Left ventricle myocardium inferior (tissue), 1 donor: Measurements from ENCODE around the gene SERPINA12. TPM values are rescaled to one million over a fixed set of nuclear protein-coding genes. Genes with fewer than 3 reads are reported as not detected.

ENCODE experiments used
- DNase-seq: peaks from one replicate; pipeline ENCODE4 v3.0.0-alpha.2; 2020
- H3K27ac ChIP-seq: fragments of 200-600 bp; replicated peaks from 2 replicates; pipeline ENCODE4 v1.8.0; 2021
- H3K27me3 ChIP-seq: fragments of 200-600 bp; 2 replicates; pipeline ENCODE4 v1.8.0; 2021; ENCODE audit warnings: low read depth
- H3K36me3 ChIP-seq: fragments of 200-600 bp; 2 replicates; pipeline ENCODE4 v1.8.0; 2021
- H3K4me1 ChIP-seq: fragments of 200-600 bp; 2 replicates; pipeline ENCODE4 v1.8.0; 2021
- H3K4me3 ChIP-seq: fragments of 200-600 bp; 2 replicates; pipeline ENCODE4 v1.8.0; 2021; ENCODE audit warnings: mild to moderate bottlenecking, moderate library complexity
- H3K9me3 ChIP-seq: fragments of 200-600 bp; replicated peaks from 2 replicates; pipeline ENCODE4 v1.8.0; 2021
- CTCF ChIP-seq: fragments of 200-600 bp; IDR thresholded peaks from 2 replicates; pipeline ENCODE4 v1.8.0; 2021; ENCODE audit warnings: antibody characterized with exemption, mild to moderate bottlenecking, borderline replicate concordance
- intact Hi-C: fragments of 100-400 bp; cut with micrococcal nuclease; formaldehyde crosslinking; loops from one replicate; pipeline ENCODE4 v1.11.0; 2022
- long read RNA-seq: library from polyadenylated mRNA; unstranded; transcript quantifications from one replicate; pipeline ENCODE4 v2.0.0, GENCODE V29; 2021
- total RNA-seq: library from RNA; stranded (reverse); fragmentation: NEBNext Ultra II Directional; extraction: Animal tissue kit (Norgen Biotek cat#: 25700); gene quantifications from one replicate; pipeline ENCODE4 v1.2.1, GENCODE V29; 2021
- donor health status: DM: no; HTN: yes; CAD: no; lungs with severe emphysema.

Gene SERPINA12
- total RNA-seq: not detected
- long read RNA-seq: 0 reads

GRCh38 chr14:94509356-94509755 is at the start of gene SERPINA12:
SERPINA12 (minus strand) TSS chr14:94509469; CDS start chr14:94498397, 11,072 bp downstream.
- Histone ChIP-seq H3K9me3 (no peaks in the 10 kb centered on the region), H3K27ac (no peak within 1 kb of the TSS), H3K27me3 (peaks cover 56% of the 10 kb centered on the region), H3K4me1 (no peaks in the 10 kb centered on the region), H3K36me3 (no peaks in the 10 kb centered on the region), H3K4me3 (no peak within 1 kb of the TSS)
- no peak for TF ChIP-seq CTCF
- intact Hi-C loops: no loop called here
- no peak for DNase-seq

GRCh38 chr14:94558842-94559241 is 49.6 kb upstream of the SERPINA12 start:
- no peak for DNase-seq
- Histone ChIP-seq H3K27me3 (peaks cover 35% of the 10 kb centered on the region), H3K36me3 (no peaks in the 10 kb centered on the region), H3K4me3 (no peak overlapping the region), H3K4me1 (no peaks in the 10 kb centered on the region), H3K9me3 (peaks cover 16% of the 10 kb centered on the region), H3K27ac (no peak overlapping the region)
- no peak for TF ChIP-seq CTCF
- intact Hi-C loops: no loop called here

- intact Hi-C loops: no loop called here
- Histone ChIP-seq H3K4me3 (no peak overlapping the region), H3K9me3 (peaks cover 24% of the 10 kb centered on the region), H3K27me3 (peaks cover 35% of the 10 kb centered on the region), H3K36me3 (no peaks in the 10 kb centered on the region), H3K27ac (no peak overlapping the region), H3K4me1 (no peaks in the 10 kb centered on the region)
- no peak for DNase-seq
- no peak for TF ChIP-seq CTCF
Observed at GRCh38 chr14:94557327-94557726, 48.1 kb upstream of the SERPINA12 start.

GRCh38 chr14:94555991-94556390 is 46.7 kb upstream of the SERPINA12 start:
- TF ChIP-seq CTCF: no peak

GRCh38 chr14:94550041-94550440 is 40.8 kb upstream of the SERPINA12 start:
- Histone ChIP-seq H3K36me3 (no peaks in the 10 kb centered on the region), H3K4me1 (no peaks in the 10 kb centered on the region), H3K27ac (no peak overlapping the region), H3K27me3 (peaks cover 49% of the 10 kb centered on the region), H3K9me3 (peaks cover 30% of the 10 kb centered on the region), H3K4me3 (no peak overlapping the region)
- intact Hi-C loops: no loop called here
- TF ChIP-seq CTCF: no peak
- DNase-seq: no peak

More at GRCh38 chr14:94555991-94556390, 46.7 kb upstream of the SERPINA12 start:
- Histone ChIP-seq H3K27me3 (peaks cover 36% of the 10 kb centered on the region), H3K4me3 (no peak overlapping the region), H3K36me3 (no peaks in the 10 kb centered on the region), H3K9me3 (peaks cover 24% of the 10 kb centered on the region), H3K27ac (no peak overlapping the region), H3K4me1 (no peaks in the 10 kb centered on the region)
- intact Hi-C loops: no loop called here
- no peak for DNase-seq
